GM19324 (cell line): Measurements from ENCODE around the gene SMCP.

Experiments
- ATAC-seq: cut with Tn5 transposase; IDR thresholded peaks from one replicate; pipeline ENCODE4 v1.9.1; 2021; ENCODE audit warnings: mild to moderate bottlenecking, moderate library complexity; ENCODE audit not compliant: unreplicated experiment, low FRiP score

The SMCP gene, protein sequence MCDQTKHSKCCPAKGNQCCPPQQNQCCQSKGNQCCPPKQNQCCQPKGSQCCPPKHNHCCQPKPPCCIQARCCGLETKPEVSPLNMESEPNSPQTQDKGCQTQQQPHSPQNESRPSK

GRCh38 chr1:152878042-152878441 lies at the start of gene SMCP:
Gene SMCP, plus strand, starts transcription at chr1:152878322. Its CDS starts 6,101 bp downstream, at chr1:152884423.
- ATAC-seq, result no peak

GRCh38 chr1:152836870-152837269 lies 41.3 kb upstream of the SMCP start:
- no peak for ATAC-seq

GRCh38 chr1:152842556-152842955 lies 35.6 kb upstream of the SMCP start, which contains the start of gene LCE6A:
Gene LCE6A, plus strand, starts transcription at chr1:152842856. Its CDS starts 665 bp downstream, at chr1:152843521.
- ATAC-seq, result no peak

DNA sequence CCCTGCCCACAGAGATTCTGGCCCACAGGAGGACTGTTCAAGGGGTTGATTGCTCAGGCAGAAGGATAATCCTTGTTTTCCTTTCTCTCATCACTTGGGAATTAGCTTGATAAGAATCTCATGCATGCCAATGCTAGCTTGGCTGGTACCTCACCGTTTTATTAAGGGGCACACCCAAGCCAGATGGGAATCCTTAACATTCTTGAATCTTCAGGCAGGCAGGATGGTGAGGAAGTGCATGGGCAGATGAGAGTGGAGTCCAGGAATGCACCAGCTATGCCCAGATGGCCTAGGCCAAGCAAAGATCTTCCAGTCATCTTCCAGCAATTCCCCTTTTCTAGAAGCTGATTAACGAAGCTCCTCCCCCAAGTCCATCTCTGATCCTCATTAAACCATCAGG lies 22.5 kb upstream of the SMCP start:
- ATAC-seq, result no peak

GRCh38 chr1:152858062-152858461 lies 20.1 kb upstream of the SMCP start:
- ATAC-seq, result no peak

DNA sequence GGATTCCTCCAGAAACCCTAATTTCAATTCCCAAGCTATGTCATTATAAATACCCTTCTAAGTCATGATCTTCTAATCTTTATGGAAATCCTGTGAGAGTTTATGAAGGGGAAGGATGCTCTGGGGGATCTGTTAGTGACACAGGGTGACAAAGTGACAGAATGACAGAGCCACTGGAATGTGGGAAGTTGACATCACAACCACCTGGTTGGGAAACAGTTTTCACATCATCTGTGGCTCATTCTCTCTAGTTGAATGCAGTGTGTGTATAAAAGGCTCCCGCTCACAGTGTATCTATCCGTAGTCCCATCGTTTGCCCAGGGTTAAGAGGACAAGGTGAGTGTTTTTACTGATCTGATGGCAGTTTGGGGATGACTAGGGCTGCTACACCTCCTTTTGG lies 18.4 kb upstream of the SMCP start, which contains the start of gene LCE7A:
Gene LCE7A (plus strand): TSS at position 301 of the 400 bp plus-strand sequence. CDS start 702 bp downstream, outside the sequence.
- ATAC-seq, result no peak

DNA sequence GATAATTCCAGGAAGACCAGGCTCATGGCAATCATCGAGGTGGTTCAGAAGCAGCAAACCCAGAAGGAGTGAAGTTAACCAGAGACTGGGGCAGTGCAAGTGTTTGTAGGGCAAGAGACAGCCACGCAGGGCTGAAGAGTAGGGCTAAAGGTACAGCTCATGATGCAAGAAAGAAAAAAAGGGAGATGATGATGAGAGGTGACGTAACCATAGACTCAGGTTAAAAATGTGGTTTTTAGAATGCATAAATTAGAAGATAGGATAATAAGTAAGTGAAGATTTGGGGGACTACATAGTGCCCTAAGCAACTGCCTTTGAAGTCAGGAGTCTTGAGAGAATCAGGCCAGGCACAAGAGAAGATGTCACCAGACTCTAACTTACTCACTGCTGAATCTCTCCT lies 18.0 kb upstream of the SMCP start:
- ATAC-seq, result no peak

GRCh38 chr1:152861374-152861773 lies 16.7 kb upstream of the SMCP start:
- no peak for ATAC-seq

DNA sequence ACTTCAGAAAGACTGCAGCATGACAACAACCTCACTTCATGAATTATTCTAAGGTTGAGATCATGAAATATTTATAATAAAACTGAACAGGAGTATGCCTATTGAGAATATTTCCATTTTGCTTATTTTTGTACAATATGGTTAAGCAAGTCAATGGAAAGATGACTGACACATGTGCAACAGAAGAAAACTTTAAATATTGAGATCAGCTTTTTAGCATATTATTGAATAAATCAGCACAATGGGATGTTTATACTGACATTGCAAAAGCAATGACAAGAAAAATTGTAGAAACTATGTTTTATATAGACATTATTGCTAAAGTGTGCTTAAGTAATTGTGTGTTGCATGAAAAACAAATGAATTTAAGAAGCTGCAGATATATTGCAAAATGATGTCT lies 13.7 kb upstream of the SMCP start:
- ATAC-seq, result no peak

DNA sequence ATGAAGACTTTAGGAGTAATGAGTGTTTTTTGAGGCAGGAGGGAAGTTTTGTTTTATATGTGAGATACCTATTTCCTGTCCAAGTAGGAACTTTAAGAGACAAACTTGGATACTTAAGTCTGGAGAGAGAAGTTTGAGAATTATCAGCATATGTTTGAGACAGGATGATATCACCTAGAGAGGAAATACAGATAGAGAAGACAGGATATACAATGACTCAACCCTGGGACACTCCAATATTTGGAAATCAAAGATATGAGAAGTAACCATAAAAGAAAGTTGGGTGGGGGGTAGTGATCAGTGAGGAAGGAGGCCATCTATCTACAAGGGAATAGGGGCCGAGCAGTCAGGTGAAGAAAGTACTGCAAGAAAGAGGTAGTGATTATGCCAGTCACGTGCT lies 11.8 kb upstream of the SMCP start:
- ATAC-seq, result no peak

GRCh38 chr1:152869808-152870419 lies 8.2 kb upstream of the SMCP start:
- peak; percentile 67 for ATAC-seq

DNA sequence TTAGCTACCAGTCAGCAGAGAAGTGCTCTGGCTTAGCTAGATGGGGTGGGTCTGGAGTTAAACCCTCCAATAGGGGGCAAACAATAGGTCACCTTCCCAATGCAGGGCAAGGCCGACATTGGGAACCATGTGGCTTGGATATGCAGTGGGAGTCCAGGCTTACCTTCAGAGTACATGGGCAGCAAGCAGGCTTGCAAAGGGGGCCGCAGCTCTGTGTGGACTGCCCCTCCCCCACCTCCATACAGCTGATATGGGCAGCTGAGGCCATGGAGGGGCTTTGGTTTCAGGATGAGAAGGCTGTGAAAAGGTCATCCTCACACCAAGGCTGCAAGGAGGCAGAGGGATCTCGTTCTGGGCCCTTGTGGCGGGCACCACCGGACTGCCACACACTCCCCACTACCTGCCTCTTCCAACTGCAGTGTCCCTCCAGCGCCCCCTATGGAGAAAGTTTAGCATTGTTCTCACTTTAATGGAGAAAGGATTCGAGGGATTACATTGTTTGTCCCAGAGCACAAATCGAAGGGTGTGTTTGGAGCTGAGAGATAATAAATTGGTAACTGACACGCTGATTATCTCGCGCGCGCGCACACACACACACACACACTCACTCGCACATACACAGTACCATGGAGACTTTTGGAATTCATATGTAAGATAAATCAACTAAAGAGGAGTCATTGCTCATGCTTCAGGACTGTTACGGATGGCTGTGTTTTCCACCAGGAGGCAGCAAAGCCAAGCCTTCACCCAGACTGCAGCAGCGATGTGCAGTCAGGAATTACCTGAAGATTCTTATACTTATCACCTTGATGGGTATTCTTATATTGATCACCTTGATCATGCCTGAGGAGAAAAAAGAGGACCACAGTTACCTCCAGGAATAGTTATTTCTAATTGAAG lies 7.0 kb upstream of the SMCP start:
- no peak for ATAC-seq

- no peak for ATAC-seq
Measured at GRCh38 chr1:152871731-152872126, 6.4 kb upstream of the SMCP start.

DNA sequence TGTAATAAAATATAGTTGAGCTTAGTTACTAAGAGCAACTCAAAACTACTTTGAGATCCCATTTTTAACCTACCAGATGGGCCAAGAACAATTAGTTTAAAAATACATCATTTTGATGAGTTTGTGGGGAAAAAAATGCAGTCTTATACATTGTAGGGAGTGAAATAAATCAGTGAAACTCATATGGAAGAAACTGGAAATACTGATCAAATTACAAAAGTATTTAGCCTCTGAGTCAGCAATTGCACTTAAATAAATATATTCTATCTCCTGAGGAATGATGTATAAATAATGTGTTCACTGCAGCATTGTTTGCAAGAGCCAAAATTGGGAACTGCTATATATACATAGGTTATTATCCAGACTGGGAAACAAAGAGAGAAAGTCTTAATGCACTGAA lies 4.6 kb upstream of the SMCP start:
- no peak for ATAC-seq

DNA sequence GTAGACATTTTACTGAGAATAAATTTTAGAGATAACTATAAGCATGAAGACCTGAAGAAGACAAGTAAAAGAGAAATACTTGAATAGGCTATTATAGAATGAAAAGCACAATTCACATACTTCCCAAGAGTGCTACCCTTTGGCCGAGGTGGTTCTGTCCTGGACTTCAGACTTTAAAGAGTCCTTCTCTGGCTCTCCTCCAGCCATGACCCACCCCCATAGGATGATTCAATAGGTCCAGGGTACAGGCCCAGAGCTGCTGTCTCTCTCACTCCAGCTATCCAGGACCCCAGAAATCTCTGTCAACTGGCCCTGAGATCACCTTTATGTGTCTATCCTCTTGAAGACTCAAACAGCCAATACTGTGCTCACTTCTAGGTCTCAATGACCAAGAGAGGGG lies 1.3 kb upstream of the SMCP start:
- ATAC-seq, result no peak

DNA sequence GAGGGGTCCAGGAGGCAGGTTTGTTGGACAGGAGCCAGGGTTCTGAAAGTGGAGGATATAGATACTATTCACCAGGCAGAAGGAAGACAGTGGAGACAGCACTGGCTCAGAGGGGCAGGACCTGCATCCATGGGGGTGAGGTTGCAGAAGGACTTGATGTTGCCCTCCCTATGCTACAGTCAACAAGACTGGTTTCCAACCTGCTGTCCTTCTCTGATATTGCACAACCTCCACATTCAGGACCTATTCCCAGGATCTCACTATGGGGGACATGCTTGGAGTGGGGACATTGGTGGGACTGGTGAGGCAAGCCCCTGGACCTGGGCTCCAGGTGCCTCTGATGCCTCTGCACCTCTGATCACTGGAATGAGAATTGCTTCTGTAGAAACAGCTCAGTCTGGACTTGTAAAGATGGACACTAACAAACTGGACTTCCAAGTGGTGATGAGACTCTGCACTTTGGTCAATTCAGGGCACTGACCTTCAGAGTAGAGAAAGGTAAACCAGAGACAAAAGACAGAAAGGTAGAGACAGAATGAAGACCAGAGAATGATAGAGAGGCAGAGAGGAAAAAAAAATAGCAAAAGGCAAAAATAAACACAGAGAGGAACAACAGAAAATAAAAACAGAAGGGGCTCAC lies 1.6 kb downstream of the SMCP start:
- no peak for ATAC-seq

DNA sequence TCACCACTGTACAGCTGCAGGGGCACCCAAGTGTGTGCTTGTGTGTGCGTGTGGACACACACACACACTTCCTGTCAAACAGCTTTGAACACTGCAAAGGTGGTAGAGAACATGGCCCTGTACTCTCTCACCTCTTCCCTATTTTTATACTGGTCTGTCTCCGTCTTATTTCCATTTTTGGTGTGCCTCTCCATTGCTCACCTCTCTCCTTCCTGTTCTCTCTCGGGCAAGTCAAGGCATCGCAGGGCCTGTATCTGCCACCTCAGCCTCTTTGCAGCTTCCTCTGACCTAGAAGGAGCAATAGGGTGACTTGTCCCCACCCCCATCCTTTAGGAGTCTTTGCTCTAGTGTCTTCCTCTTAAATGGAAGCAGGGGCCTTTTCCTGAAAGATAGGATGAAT lies 2.2 kb downstream of the SMCP start:
- no peak for ATAC-seq

GRCh38 chr1:152880907-152881306 lies 2.8 kb downstream of the SMCP start:
- ATAC-seq, result no peak

- ATAC-seq, result no peak
Measured at GRCh38 chr1:152884085-152884484, 6.0 kb downstream of the SMCP start.

DNA sequence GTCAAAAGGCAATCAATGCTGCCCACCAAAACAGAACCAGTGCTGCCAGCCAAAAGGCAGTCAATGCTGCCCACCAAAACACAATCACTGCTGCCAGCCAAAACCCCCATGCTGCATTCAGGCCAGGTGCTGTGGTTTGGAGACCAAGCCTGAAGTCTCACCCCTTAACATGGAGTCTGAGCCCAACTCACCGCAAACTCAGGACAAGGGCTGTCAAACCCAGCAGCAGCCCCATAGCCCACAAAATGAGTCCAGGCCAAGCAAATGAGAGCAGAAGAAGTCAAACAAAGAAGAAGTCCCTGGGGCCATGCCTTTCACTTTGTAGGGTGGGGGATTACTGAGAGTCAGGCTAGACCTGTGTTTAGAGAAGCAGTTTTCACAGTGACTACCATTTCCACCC lies 6.4 kb downstream of the SMCP start:
- no peak for ATAC-seq
